NK-92 (cell line): ENCODE measurements around the gene GRM7.

Source experiments
- DNase-seq: peaks from one replicate; lab custom pipeline; 2025; ENCODE audit not compliant: unreplicated experiment; lab: John Stamatoyannopoulos, UW

GRM7 gene

GRCh38 chr3:7461202-7461825 lies 600.4 kb downstream of the GRM7 start:
- no peak for DNase-seq

- no peak for DNase-seq
Measured at GRCh38 chr3:7469866-7470265, 609.0 kb downstream of the GRM7 start.

GRCh38 chr3:7484636-7485035 lies 623.7 kb downstream of the GRM7 start:
- no peak for DNase-seq

- no peak for DNase-seq
Measured at GRCh38 chr3:7487763-7488162, 626.8 kb downstream of the GRM7 start.

- no peak for DNase-seq
Measured at GRCh38 chr3:7489417-7489816, 628.5 kb downstream of the GRM7 start.

- no peak for DNase-seq
Measured at GRCh38 chr3:7498715-7499114, 637.8 kb downstream of the GRM7 start.

GRCh38 chr3:7503431-7503830 lies 642.5 kb downstream of the GRM7 start:
- DNase-seq: no peak

- DNase-seq: no peak
Measured at GRCh38 chr3:7504886-7505775, 644.2 kb downstream of the GRM7 start.

- no peak for DNase-seq
Measured at GRCh38 chr3:7506606-7507180, 645.8 kb downstream of the GRM7 start.

- no peak for DNase-seq
Measured at GRCh38 chr3:7508821-7509220, 647.9 kb downstream of the GRM7 start.

- no peak for DNase-seq
Measured at GRCh38 chr3:7512048-7512447, 651.1 kb downstream of the GRM7 start.

GRCh38 chr3:7518026-7518425 lies 657.1 kb downstream of the GRM7 start:
- DNase-seq: no peak

- no peak for DNase-seq
Measured at GRCh38 chr3:7518456-7518855, 657.5 kb downstream of the GRM7 start.

GRCh38 chr3:7520059-7520458 lies 659.1 kb downstream of the GRM7 start:
- DNase-seq: no peak

GRCh38 chr3:7520593-7520992 lies 659.7 kb downstream of the GRM7 start:
- no peak for DNase-seq

GRCh38 chr3:7536510-7536909 lies 675.6 kb downstream of the GRM7 start:
- DNase-seq: no peak

- DNase-seq: no peak
Measured at GRCh38 chr3:7536921-7537320, 676.0 kb downstream of the GRM7 start.

- no peak for DNase-seq
Measured at GRCh38 chr3:7543294-7543880, 682.5 kb downstream of the GRM7 start.

- no peak for DNase-seq
Measured at GRCh38 chr3:7545334-7545733, 684.4 kb downstream of the GRM7 start.

GRCh38 chr3:7546253-7546652 lies 685.3 kb downstream of the GRM7 start:
- no peak for DNase-seq

- no peak for DNase-seq
Measured at GRCh38 chr3:7547826-7548225, 686.9 kb downstream of the GRM7 start.

GRCh38 chr3:7562892-7563291 lies 702.0 kb downstream of the GRM7 start:
- no peak for DNase-seq
